Sigmoid colon (tissue), 7 donors: ENCODE results near the gene RAB6B. TPM values are rescaled to one million over a fixed set of nuclear protein-coding genes. Genes with fewer than 3 reads are reported as not detected.

Source experiments
- DNase-seq: peaks from one replicate; pipeline ENCODE4 v3.0.0-alpha.2; 2019
- H3K27ac ChIP-seq, 4 donors: fragments of 200-600 bp; sonication (generic); one replicate each; pipeline ENCODE4 v1.5.1; 2016 to 2019; ENCODE audit warnings: mild to moderate bottlenecking in 1 of 4
- H3K27me3 ChIP-seq, 3 donors: fragments of 200-600 bp; sonication (generic); one replicate each; pipeline ENCODE4 v1.5.1; 2019; ENCODE audit warnings: mild to moderate bottlenecking in 1 of 3
- H3K36me3 ChIP-seq, 4 donors: fragments of 200-600 bp; sonication (generic); one replicate each; pipeline ENCODE4 v1.5.1; 2016 to 2019
- H3K4me1 ChIP-seq, 4 donors: fragments of 200-600 bp; sonication (generic); one replicate each; pipeline ENCODE4 v1.5.1; 2017 to 2019
- H3K4me3 ChIP-seq, 4 donors: fragments of 200-600 bp; sonication (generic); one replicate each; pipeline ENCODE4 v1.5.1; 2017 to 2019; ENCODE audit warnings: mild to moderate bottlenecking in 2 of 4, moderate library complexity in 1 of 4
- H3K9me3 ChIP-seq, 4 donors: fragments of 200-600 bp in 3 of 4; sonication (generic) in 3 of 4; one replicate each; pipeline versions ENCODE4 v1.5.1 to v1.6.1; 2013 to 2019
- EP300 ChIP-seq, 4 donors: sonication (generic); formaldehyde crosslinking; IDR thresholded peaks; one replicate each; pipeline ENCODE4 v1.6.1; 2017; ENCODE audit warnings: antibody characterized with exemption in 4 of 4
- POLR2A ChIP-seq, 2 donors: fragments of 450-650 bp; IDR thresholded peaks; one replicate each; pipeline ENCODE4 v1.6.1; 2016; ENCODE audit warnings: antibody characterized with exemption in 2 of 2, mild to moderate bottlenecking in 2 of 2, moderate library complexity in 2 of 2
- POLR2AphosphoS5 ChIP-seq, 4 donors: sonication (generic); formaldehyde crosslinking; IDR thresholded peaks; one replicate each; pipeline ENCODE4 v1.6.1; 2017; ENCODE audit warnings: antibody characterized with exemption in 4 of 4
- WGBS, 2 donors: extraction: QIAGEN DNeasy Blood & Tissue Kit; methylation state at CpG; one replicate each; pipeline ENCODE4 v1.1.7; 2013; 5-methylcytosine and 5-hydroxymethylcytosine counted together
- intact Hi-C: fragments of 100-400 bp; cut with DNase I; formaldehyde crosslinking; loops from one replicate; pipeline ENCODE4 v1.15.1; 2023
- polyA plus RNA-seq, 3 donors: library from polyadenylated mRNA; stranded (reverse); fragments of 200-250 nt; gene quantifications; one replicate each; pipeline ENCODE4 v1.2.3, GENCODE V29; 2013
- total RNA-seq, 4 donors: library from RNA; depleted of rRNA; stranded (reverse); fragments of >200 nt; gene quantifications; one replicate each; pipeline ENCODE4 v1.1.0, GENCODE V29; 2016
- TF ChIP-seq, protein P1 (sequence below), 4 experiments: fragments of 450-650 bp in 3 of 4; fragments of 200-600 bp in 1 of 4; IDR thresholded peaks; one replicate each; pipeline ENCODE4 v1.5.1; 2016 to 2019; ENCODE audit warnings: antibody characterized with exemption in 4 of 4, mild to moderate bottlenecking in 3 of 4, moderate library complexity in 2 of 4
- donor health status: healthy with polysubstance abuse.
- donor health status: Bipolar disorder and iron deficiency.
- donor health status: healthy.

Gene RAB6B
- total RNA-seq (1 to 10 TPM; 4.3 to 8.0 (median 5.5) TPM), polyA plus RNA-seq (10 to 100 TPM in 1 of 3 donors, 1 to 10 TPM in 1, under 1 TPM in 1; 0.60 to 19.7 (median 5.1) TPM)

DNA sequence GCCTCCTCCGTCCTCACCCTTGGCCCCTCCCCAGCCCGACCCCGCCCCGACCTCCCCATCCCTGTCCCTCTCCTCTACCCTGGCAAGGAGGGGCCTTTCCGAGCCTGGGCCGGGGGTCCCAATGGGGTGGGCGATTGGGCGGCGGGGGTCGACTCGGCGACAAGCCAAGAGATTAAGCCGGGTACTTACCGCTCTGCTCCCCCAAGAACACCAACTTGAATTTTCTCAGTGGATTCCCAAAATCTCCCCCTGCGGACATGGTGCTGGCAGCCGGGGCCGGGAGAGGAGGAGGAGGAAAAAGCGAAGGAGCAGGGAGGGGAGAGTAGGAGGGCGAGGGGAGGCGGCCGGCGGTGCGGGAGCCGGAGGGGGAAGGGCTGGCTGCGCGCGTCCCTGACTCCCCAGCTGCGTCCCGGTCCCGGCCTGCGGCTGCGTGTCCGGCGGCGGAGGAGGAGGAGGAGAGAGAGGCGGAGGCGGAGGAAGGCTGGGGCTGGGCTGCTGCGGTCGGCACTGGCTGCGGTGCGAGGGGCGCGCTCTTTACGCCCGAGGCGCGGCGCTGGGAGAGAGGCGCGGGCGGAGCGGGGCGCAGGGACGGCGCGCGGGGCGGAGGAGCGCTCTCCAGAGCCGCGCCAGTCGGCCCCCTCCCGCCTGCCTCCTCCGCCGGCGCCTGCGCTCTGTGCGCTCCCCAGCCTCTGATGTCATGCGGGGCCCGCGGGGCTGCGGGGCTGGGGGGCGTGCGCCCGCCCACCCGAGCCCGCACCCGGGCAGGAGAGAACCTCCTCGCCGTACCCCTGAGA is at the start of gene RAB6B:
Gene RAB6B, minus strand, starts transcription at position 675 of the 794 bp plus-strand sequence. Its CDS starts 416 bp downstream, at position 259.
- no peak for TF ChIP-seq EP300 (IDR thresholded peaks at IDR 0.05)
- no peak for TF ChIP-seq POLR2AphosphoS5 (IDR thresholded peaks at IDR 0.05)
- no peak for TF ChIP-seq POLR2A (IDR thresholded peaks at IDR 0.05)
- TF ChIP-seq, protein P1, sequence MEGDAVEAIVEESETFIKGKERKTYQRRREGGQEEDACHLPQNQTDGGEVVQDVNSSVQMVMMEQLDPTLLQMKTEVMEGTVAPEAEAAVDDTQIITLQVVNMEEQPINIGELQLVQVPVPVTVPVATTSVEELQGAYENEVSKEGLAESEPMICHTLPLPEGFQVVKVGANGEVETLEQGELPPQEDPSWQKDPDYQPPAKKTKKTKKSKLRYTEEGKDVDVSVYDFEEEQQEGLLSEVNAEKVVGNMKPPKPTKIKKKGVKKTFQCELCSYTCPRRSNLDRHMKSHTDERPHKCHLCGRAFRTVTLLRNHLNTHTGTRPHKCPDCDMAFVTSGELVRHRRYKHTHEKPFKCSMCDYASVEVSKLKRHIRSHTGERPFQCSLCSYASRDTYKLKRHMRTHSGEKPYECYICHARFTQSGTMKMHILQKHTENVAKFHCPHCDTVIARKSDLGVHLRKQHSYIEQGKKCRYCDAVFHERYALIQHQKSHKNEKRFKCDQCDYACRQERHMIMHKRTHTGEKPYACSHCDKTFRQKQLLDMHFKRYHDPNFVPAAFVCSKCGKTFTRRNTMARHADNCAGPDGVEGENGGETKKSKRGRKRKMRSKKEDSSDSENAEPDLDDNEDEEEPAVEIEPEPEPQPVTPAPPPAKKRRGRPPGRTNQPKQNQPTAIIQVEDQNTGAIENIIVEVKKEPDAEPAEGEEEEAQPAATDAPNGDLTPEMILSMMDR (IDR thresholded peaks at IDR 0.05): no peak
- H3K4me3 ChIP-seq: peak within 1 kb of the TSS; percentile 46 to 88 (median 71)
- no peak for DNase-seq
- H3K9me3 ChIP-seq: no peaks in the 10 kb centered on the region
- peak within 1 kb of the TSS in 3 of 4 donors; percentile 32 to 55 (median 51) for H3K27ac ChIP-seq
- WGBS, 2 donors: 1% methylated on average over 80 of the region's 80 CpGs
- intact Hi-C loops: no loop called here
- peaks cover 0 to 19% (median 10%) of the 10 kb centered on the region in 4 donors for H3K4me1 ChIP-seq
- H3K36me3 ChIP-seq: no peaks in the 10 kb centered on the region
- H3K27me3 ChIP-seq: no peaks in the 10 kb centered on the region

DNA sequence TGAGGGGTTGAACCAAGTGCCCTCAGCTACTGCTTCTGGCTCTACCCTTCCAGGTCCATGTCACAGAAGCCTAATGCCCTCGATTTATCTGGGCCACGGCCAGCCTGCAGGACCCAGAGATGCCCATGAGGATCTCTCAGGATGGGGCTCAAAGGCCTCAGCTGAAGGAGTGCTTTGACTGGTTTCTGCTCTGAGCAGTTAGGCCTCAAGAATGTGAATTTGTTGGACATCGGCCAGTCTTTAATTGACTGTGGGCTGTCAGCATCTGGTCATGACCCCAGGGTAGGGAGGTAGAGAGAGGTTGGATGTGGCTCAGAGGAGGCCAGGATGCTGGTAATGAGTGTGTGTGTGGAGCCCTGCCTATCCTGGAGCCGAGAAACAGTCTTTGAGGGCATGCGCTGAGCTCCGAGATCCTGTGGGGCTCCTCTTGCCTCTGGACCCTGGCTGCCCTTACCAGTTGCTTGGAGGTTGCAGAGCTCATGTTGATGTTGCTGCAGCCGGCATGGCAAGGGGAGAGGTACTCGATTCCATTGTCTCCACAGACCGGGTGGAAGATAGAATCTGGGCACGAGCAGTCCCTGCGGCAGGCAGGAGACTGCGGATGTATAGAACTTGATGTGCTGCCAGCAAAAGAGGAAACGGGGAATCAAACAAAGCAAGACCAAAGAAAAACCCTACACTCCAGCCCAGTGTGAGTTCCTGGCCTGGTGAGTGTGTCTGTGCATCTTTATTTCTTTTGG is 49.1 kb upstream of the RAB6B start:
- Histone ChIP-seq H3K9me3 (no peaks in the 10 kb centered on the region), H3K4me3 (no peak overlapping the region), H3K36me3 (no peaks in the 10 kb centered on the region), H3K4me1 (peaks cover 0 to 23% (median 5%) of the 10 kb centered on the region in 4 donors), H3K27ac (peak overlapping the region; percentile 16 to 67 (median 51)), H3K27me3 (no peaks in the 10 kb centered on the region)
- TF ChIP-seq POLR2A (IDR thresholded peaks at IDR 0.05): no peak
- peak in 1 of 4 donors; percentile 74 for TF ChIP-seq EP300 (IDR thresholded peaks at IDR 0.05)
- TF ChIP-seq, protein P1 (IDR thresholded peaks at IDR 0.05): no peak
- peak in 3 of 4 donors; percentile 13 to 61 (median 46) for TF ChIP-seq POLR2AphosphoS5 (IDR thresholded peaks at IDR 0.05)
- 67 to 88% methylated on average over 13 of the region's 13 CpGs for WGBS, 2 donors
- DNase-seq: peak; percentile 64
- intact Hi-C loops: no loop called here

DNA sequence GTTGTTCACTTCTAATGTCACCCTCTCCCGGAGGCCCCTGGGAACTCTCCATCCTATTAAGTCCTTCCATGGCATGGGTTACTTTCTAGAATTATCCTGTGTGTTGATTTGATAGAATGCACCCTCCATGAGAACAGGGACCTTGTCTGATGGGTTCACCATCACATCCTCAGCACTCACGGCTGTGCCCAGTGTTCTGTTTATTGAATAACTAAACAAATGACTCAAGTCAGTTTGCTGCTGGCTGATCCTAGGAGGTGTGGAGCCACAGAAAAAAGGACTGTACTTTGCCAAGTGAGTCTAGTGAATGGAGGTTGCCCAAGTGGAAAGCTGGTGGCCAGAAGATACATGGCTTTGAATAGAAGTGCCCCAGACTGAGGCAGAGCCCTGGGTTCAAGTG is 48.5 kb upstream of the RAB6B start:
- TF ChIP-seq POLR2AphosphoS5 (IDR thresholded peaks at IDR 0.05) (no peak), EP300 (IDR thresholded peaks at IDR 0.05) (no peak), POLR2A (IDR thresholded peaks at IDR 0.05) (no peak)
- TF ChIP-seq, protein P1 (IDR thresholded peaks at IDR 0.05): no peak
- peak overlapping the region; percentile 16 to 67 (median 50) for H3K27ac ChIP-seq
- H3K4me3 ChIP-seq: no peak overlapping the region
- peak; percentile 46 for DNase-seq
- peaks cover 0 to 23% (median 5%) of the 10 kb centered on the region in 4 donors for H3K4me1 ChIP-seq
- H3K9me3 ChIP-seq: no peaks in the 10 kb centered on the region
- WGBS, 2 donors: 66 to 81% methylated on average over 2 of the region's 2 CpGs
- intact Hi-C loops: no loop called here
- no peaks in the 10 kb centered on the region for H3K27me3 ChIP-seq
- H3K36me3 ChIP-seq: no peaks in the 10 kb centered on the region

DNA sequence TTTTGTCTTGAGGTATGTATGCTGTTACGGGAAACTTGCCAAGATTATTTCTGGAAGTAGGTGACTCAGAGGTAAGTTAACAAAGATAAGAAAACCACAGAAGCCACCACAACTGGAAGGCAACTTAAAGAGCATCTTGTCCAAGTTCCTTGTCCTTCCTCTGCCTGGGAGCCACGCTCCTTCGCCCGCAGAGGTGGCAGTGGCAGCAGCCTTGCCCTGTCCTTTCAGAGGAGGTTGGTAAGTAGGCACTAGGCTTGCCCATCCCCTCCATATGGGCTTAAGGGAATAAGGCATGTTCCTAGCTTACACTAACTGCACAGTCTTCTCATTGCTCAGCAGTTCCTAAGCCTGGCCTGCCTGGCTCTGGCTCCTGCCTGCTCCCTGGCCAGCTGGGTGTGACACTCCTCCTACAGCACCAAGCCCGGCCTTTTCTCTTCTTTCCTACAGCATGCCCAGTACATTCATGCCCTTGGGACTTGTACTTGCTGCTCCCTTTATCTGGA is 48.0 kb upstream of the RAB6B start:
- Histone ChIP-seq H3K4me3 (no peak overlapping the region), H3K27me3 (no peaks in the 10 kb centered on the region), H3K27ac (peak overlapping the region in 3 of 4 donors; percentile 38 to 67 (median 63)), H3K9me3 (no peaks in the 10 kb centered on the region), H3K4me1 (peaks cover 0 to 23% (median 5%) of the 10 kb centered on the region in 4 donors), H3K36me3 (no peaks in the 10 kb centered on the region)
- DNase-seq: peak; percentile 56
- 34 to 59% methylated on average over 5 of the region's 5 CpGs for WGBS, 2 donors
- TF ChIP-seq, protein P1 (IDR thresholded peaks at IDR 0.05): no peak
- TF ChIP-seq POLR2AphosphoS5 (IDR thresholded peaks at IDR 0.05) (no peak), POLR2A (IDR thresholded peaks at IDR 0.05) (no peak), EP300 (IDR thresholded peaks at IDR 0.05) (no peak)
- intact Hi-C loops: no loop called here
